Heart right ventricle (tissue), 16 donors: ENCODE results near the gene LSM3. TPM values are rescaled to one million over a fixed set of nuclear protein-coding genes. Genes with fewer than 3 reads are reported as not detected.
A peak's percentile ranks its signal among the peaks of the same experiment; 100 is the strongest.

Source experiments
- ATAC-seq, 8 donors: fragments of 200-7000 bp; cut with Tn5 transposase; one replicate each; pipeline ENCODE4 v1.9.1; 2020; ENCODE audit warnings: mild to moderate bottlenecking in 8 of 8, moderate library complexity in 8 of 8, moderate number of reproducible peaks in 1 of 8
- DNase-seq, 2 donors: peaks; one replicate each; pipeline ENCODE4 v3.0.0-alpha.2; 2020
- H3K27ac ChIP-seq, 10 donors: fragments of 200-600 bp; sonication (generic) in 2 of 10; one replicate each; pipeline versions ENCODE4 v1.5.0 to v1.8.0; 2020 to 2022; ENCODE audit warnings: mild to moderate bottlenecking in 3 of 10
- H3K27me3 ChIP-seq, 7 donors: fragments of 200-600 bp; one replicate each; pipeline ENCODE4 v1.8.0; 2021 to 2022; ENCODE audit warnings: mild to moderate bottlenecking in 2 of 7
- H3K36me3 ChIP-seq, 9 donors: fragments of 200-600 bp; sonication (generic) in 1 of 9; one replicate each; pipeline versions ENCODE4 v1.5.0 to v1.8.0; 2020 to 2022; ENCODE audit warnings: mild to moderate bottlenecking in 2 of 9
- H3K4me1 ChIP-seq, 9 donors: fragments of 200-600 bp; sonication (generic) in 1 of 9; one replicate each; pipeline versions ENCODE4 v1.5.0 to v1.8.0; 2020 to 2022; ENCODE audit warnings: mild to moderate bottlenecking in 4 of 9
- H3K4me3 ChIP-seq, 10 donors: fragments of 200-600 bp; sonication (generic) in 2 of 10; one replicate each; pipeline versions ENCODE4 v1.5.0 to v1.8.0; 2020 to 2022; ENCODE audit warnings: mild to moderate bottlenecking in 7 of 10, moderate library complexity in 2 of 10
- H3K9me3 ChIP-seq, 11 donors: fragments of 200-600 bp in 10 of 11; sonication (generic) in 2 of 11; one replicate each; pipeline versions ENCODE4 v1.5.0 to v1.8.0; 2013 to 2022; ENCODE audit warnings: mild to moderate bottlenecking in 2 of 11, control low read depth in 1 of 11, moderate library complexity in 1 of 11
- WGBS, 2 donors: extraction: QIAGEN DNeasy Blood & Tissue Kit; methylation state at CpG; one replicate each; pipeline ENCODE4 v1.1.7; 2013; ENCODE audit warnings: inconsistent platforms in 1 of 2; 5-methylcytosine and 5-hydroxymethylcytosine counted together
- intact Hi-C, 10 donors: fragments of 100-400 bp; cut with DNase I; formaldehyde crosslinking; loops; one replicate each; pipeline versions ENCODE4 v1.11.1 to v1.14.2; 2022
- polyA plus RNA-seq, 2 donors: library from polyadenylated mRNA; stranded (reverse); fragments of 200-250 nt; gene quantifications; one replicate each; pipeline ENCODE4 v1.2.3, GENCODE V29; 2013
- total RNA-seq, 10 donors: library from RNA; stranded (reverse); fragmentation: NEBNext Ultra II Directional in 3 of 10; extraction: Animal tissue kit (Norgen Biotek cat#: 25700) in 3 of 10; gene quantifications; one replicate each; pipeline versions ENCODE4 v1.2.1 to v1.2.4, GENCODE V29; 2021 to 2023
- TF ChIP-seq, protein P1 (sequence below), 9 donors: fragments of 200-600 bp; sonication (generic) in 2 of 9; IDR thresholded peaks; one replicate each; pipeline versions ENCODE4 v1.5.0 to v1.8.0; 2021 to 2022; ENCODE audit warnings: antibody characterized with exemption in 9 of 9, mild to moderate bottlenecking in 5 of 9, moderate library complexity in 1 of 9
- donor health status: Arrhythmogenic right ventricular cardiomyopathy.
- donor health status: ischemic (EF 13 %, LVEDD 7.1; RV severe dilation, severe dysfunction).
- donor health status: healthy with polysubstance abuse.
- donor health status: DM: no; HTN: yes; CAD: no.
- donor health status: DM: no; HTN: no; CAD: no.
- donor health status: ischemic (EF 25% LVEDD 6.9; RV normal size, moderate dysfunction).
- donor health status: ischemic (EF 25% LVEDD 5.7; RV mildly dilated, moderate dysfunction).
- donor health status: healthy.
- donor health status: DM: yes; HTN: yes; CAD: no.
- donor health status: Ischemic cardiomyopathy.
- donor health status: ischemic (EF 35%, LVEDD 5.7; RV mildly dilated, moderate dysfunction).
- donor health status: nonischemic (EF 11% LVEDD 7.7; RV severe dilation, severe dysfunction).
- donor health status: DM: yes; HTN: yes; CAD: no.
- donor health status: PGD.
- donor health status: ischemic (EF 29% LVEDD 5.4; RV normal size, mild dysfunction).
- donor health status: nonischemic (EF 23%, LVEDD 6.1; RV moderate dilation, normal function).

The LSM3 gene
- total and polyA plus RNA-seq, 12 donors = 5.6 to 18.0 (median 15.2) TPM

DNA sequence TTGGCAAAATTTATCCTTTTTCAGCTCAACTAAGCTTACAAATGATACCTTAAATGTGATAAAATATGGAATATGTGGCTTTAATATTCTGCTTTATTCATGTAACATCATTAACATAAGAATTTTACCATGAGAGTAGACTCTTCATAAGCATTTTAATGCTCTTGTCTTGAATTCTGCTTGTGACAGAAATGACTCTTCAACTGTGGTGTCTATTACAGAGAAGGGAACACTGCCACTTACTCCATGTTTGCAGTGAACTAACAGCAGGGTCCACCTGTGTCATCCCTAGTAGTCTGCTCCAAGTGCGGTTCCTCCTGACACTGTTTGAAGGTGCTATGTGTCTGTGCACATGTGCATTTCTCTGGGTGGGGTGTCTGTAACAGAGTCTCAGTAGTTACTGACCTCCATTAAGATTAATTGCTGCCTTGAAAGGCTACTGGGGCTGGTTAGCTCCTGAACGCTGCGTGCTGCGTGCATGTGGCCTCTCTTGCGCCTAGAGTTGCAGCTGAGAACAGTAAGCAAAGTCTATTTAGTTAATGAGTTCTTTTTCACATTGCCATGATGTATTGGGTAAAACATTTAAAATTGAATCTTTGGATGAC is 8.3 kb downstream of the LSM3 start:
- Histone ChIP-seq H3K4me3 (no peak overlapping the region), H3K27me3 (no peaks in the 10 kb centered on the region), H3K9me3 (peaks cover 0 to 8% (median 0%) of the 10 kb centered on the region in 11 donors), H3K27ac (no peak overlapping the region), H3K36me3 (peaks cover 0 to 74% (median 19%) of the 10 kb centered on the region in 9 donors), H3K4me1 (peaks cover 0 to 6% (median 0%) of the 10 kb centered on the region in 9 donors)
- TF ChIP-seq, protein P1, sequence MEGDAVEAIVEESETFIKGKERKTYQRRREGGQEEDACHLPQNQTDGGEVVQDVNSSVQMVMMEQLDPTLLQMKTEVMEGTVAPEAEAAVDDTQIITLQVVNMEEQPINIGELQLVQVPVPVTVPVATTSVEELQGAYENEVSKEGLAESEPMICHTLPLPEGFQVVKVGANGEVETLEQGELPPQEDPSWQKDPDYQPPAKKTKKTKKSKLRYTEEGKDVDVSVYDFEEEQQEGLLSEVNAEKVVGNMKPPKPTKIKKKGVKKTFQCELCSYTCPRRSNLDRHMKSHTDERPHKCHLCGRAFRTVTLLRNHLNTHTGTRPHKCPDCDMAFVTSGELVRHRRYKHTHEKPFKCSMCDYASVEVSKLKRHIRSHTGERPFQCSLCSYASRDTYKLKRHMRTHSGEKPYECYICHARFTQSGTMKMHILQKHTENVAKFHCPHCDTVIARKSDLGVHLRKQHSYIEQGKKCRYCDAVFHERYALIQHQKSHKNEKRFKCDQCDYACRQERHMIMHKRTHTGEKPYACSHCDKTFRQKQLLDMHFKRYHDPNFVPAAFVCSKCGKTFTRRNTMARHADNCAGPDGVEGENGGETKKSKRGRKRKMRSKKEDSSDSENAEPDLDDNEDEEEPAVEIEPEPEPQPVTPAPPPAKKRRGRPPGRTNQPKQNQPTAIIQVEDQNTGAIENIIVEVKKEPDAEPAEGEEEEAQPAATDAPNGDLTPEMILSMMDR (IDR thresholded peaks at IDR 0.05) = no peak
- intact Hi-C loops = no loop called here
- DNase-seq (no peak), ATAC-seq (no peak)
- 96 to 97% methylated on average over 5 of the region's 5 CpGs for WGBS, 2 donors

GRCh38 chr3:14188041-14188754 is 9.6 kb downstream of the LSM3 start:
- Histone ChIP-seq H3K9me3 (peaks cover 0 to 8% (median 0%) of the 10 kb centered on the region in 11 donors), H3K4me3 (no peak overlapping the region), H3K27me3 (no peaks in the 10 kb centered on the region), H3K4me1 (peaks cover 0 to 5% (median 0%) of the 10 kb centered on the region in 9 donors), H3K27ac (no peak overlapping the region), H3K36me3 (peaks cover 0 to 61% (median 14%) of the 10 kb centered on the region in 9 donors)
- no peak for DNase-seq
- TF ChIP-seq, protein P1 (IDR thresholded peaks at IDR 0.05) = no peak
- 77 to 78% methylated on average over 4 of the region's 4 CpGs for WGBS, 2 donors
- intact Hi-C loops = no loop called here
- ATAC-seq = no peak

DNA sequence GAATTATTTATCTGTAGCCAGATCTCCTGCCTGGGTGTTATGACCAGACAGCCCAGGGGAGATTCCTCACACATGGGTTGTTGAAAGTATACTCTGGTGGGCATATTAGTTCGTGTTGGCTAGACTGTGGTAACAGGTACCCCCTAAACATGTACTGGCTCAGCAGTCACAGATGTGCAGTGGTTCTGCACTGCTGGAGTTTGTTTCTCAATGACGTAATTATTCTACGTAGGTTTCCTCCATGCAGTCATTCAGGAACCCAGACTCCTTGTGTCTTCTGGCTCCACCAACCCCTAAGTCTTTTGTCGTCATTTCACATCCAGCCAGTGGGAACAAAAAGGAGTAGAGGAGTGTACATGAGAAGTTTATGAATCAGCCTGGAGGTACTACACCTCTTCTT is 16.2 kb downstream of the LSM3 start:
- 93 to 96% methylated on average over 4 of the region's 4 CpGs for WGBS, 2 donors
- Histone ChIP-seq H3K36me3 (peaks cover 0 to 61% (median 15%) of the 10 kb centered on the region in 9 donors), H3K27ac (no peak overlapping the region), H3K27me3 (no peaks in the 10 kb centered on the region), H3K4me1 (no peaks in the 10 kb centered on the region), H3K9me3 (peaks cover 0 to 4% (median 0%) of the 10 kb centered on the region in 11 donors), H3K4me3 (no peak overlapping the region)
- TF ChIP-seq, protein P1 (IDR thresholded peaks at IDR 0.05) = no peak
- DNase-seq = no peak
- intact Hi-C loops = no loop called here
- peak in 1 of 8 donors; percentile 34 for ATAC-seq

- peaks cover 0 to 54% (median 15%) of the 10 kb centered on the region in 9 donors for H3K36me3 ChIP-seq
- no peaks in the 10 kb centered on the region for H3K9me3 ChIP-seq
- DNase-seq = no peak
- H3K27me3 ChIP-seq = no peaks in the 10 kb centered on the region
- TF ChIP-seq, protein P1 (IDR thresholded peaks at IDR 0.05) = no peak
- no peak overlapping the region for H3K27ac ChIP-seq
- H3K4me3 ChIP-seq = no peak overlapping the region
- WGBS, 2 donors = 83 to 84% methylated on average over 4 of the region's 4 CpGs
- ATAC-seq = no peak
- H3K4me1 ChIP-seq = peaks cover 4 to 33% (median 15%) of the 10 kb centered on the region in 9 donors
- intact Hi-C loops = loop anchor here in 9 of 10 donors (5.0 to 10.0 kb wide), 4 partner anchors 55 to 355 kb away; no protein-coding TSS in a partner anchor
Observed at GRCh38 chr3:14199641-14200040, 21.0 kb downstream of the LSM3 start.
